Neural cell (in vitro differentiated cells): Measurements from ENCODE around the gene TRAF3. TPM values are rescaled to one million over a fixed set of nuclear protein-coding genes. Genes with fewer than 3 reads are reported as not detected.

Experiments used
- H2AFZ ChIP-seq: fragments of 200-600, 300-800 bp; sonication (generic), shearing (Covaris generic); 2 replicates; pipeline ENCODE4 v1.6.0; 2014; ENCODE audit warnings: low read depth, mild to moderate bottlenecking, antibody characterized with exemption, low read length, moderate library complexity
- H3F3A ChIP-seq: fragments of 200-600 bp; shearing (Covaris generic); 2 replicates; pipeline ENCODE4 v1.6.1; 2016; ENCODE audit warnings: mild to moderate bottlenecking, moderate library complexity, mixed read lengths, antibody characterized with exemption, low read length; ENCODE audit not compliant: insufficient read depth, poor library complexity, severe bottlenecking
- H3K27ac ChIP-seq: fragments of 200-600, 300-800 bp; sonication (generic), shearing (Covaris generic); 2 replicates; pipeline ENCODE4 v1.5.1; 2014; ENCODE audit warnings: mild to moderate bottlenecking, low read length, moderate library complexity
- H3K27me3 ChIP-seq: fragments of 300-800, 200-600 bp; sonication (generic), shearing (Covaris generic); 2 replicates; pipeline ENCODE4 v1.6.0; 2014; ENCODE audit warnings: mild to moderate bottlenecking, low read depth, low read length, moderate library complexity; ENCODE audit not compliant: insufficient read depth
- H3K36me3 ChIP-seq: fragments of 300-800, 200-600 bp; sonication (generic), shearing (Covaris generic); 2 replicates; pipeline ENCODE4 v1.5.1; 2014; ENCODE audit warnings: mild to moderate bottlenecking, antibody characterized with exemption, low read length, moderate library complexity; ENCODE audit not compliant: insufficient read depth
- H3K4me2 ChIP-seq: fragments of 300-800, 200-600 bp; sonication (generic), shearing (Covaris generic); 2 replicates; pipeline ENCODE4 v1.6.0; 2014; ENCODE audit warnings: mild to moderate bottlenecking, low read length
- H3K4me3 ChIP-seq: fragments of 300-800, 200-600 bp; sonication (generic), shearing (Covaris generic); 2 replicates; pipeline ENCODE4 v1.5.1; 2014; ENCODE audit warnings: mild to moderate bottlenecking, low read length, moderate library complexity
- H3K79me2 ChIP-seq: fragments of 200-600 bp; shearing (Covaris generic); replicated peaks from 2 replicates; pipeline ENCODE4 v1.6.0; 2014; ENCODE audit warnings: mild to moderate bottlenecking, low read length, moderate library complexity; ENCODE audit not compliant: insufficient read depth
- H3K9ac ChIP-seq: fragments of 300-800, 200-600 bp; sonication (generic), shearing (Covaris generic); 2 replicates; pipeline ENCODE4 v1.6.1; 2016; ENCODE audit warnings: mild to moderate bottlenecking, low read length, mixed read lengths
- H3K9me2 ChIP-seq: fragments of 200-600 bp; shearing (Covaris generic); 2 replicates; pipeline ENCODE4 v1.6.1; 2016; ENCODE audit warnings: mild to moderate bottlenecking, low read length, mixed read lengths; ENCODE audit not compliant: insufficient read depth
- H3K9me3 ChIP-seq: fragments of 200-600, 300-800 bp; sonication (generic), shearing (Covaris generic); 2 replicates; pipeline ENCODE4 v1.6.1; 2016; ENCODE audit warnings: mild to moderate bottlenecking, mixed run types, low read length, moderate library complexity, mixed read lengths
- H4K20me1 ChIP-seq: fragments of 200-600 bp; shearing (Covaris generic); 2 replicates; pipeline ENCODE4 v1.6.1; 2016; ENCODE audit warnings: mild to moderate bottlenecking, mixed run types; ENCODE audit not compliant: insufficient read depth
- CTCF ChIP-seq: fragments of 450-650 bp; IDR thresholded peaks from 2 replicates; pipeline ENCODE4 v1.5.1; 2014; ENCODE audit warnings: antibody characterized with exemption, mild to moderate bottlenecking, moderate library complexity; ENCODE audit not compliant: poor library complexity, severe bottlenecking
- EP300 ChIP-seq: fragments of 450-650 bp; conservative IDR thresholded peaks from 2 replicates; pipeline ENCODE4 v1.6.1; 2014; ENCODE audit warnings: antibody characterized with exemption, mild to moderate bottlenecking, moderate library complexity; ENCODE audit not compliant: poor library complexity, severe bottlenecking
- EZH2 ChIP-seq: fragments of 200-600, 300-800 bp; shearing (Covaris generic), sonication (generic); IDR thresholded peaks from 2 replicates; pipeline ENCODE4 v1.6.1; 2014; ENCODE audit warnings: antibody characterized with exemption, low read length, borderline replicate concordance, mild to moderate bottlenecking; ENCODE audit not compliant: insufficient read depth, poor library complexity, severe bottlenecking
- MXI1 ChIP-seq: fragments of 450-650 bp; conservative IDR thresholded peaks from 2 replicates; pipeline ENCODE4 v1.6.1; 2014; ENCODE audit warnings: antibody characterized with exemption, mild to moderate bottlenecking; ENCODE audit not compliant: poor library complexity, severe bottlenecking
- POLR2AphosphoS5 ChIP-seq: IDR thresholded peaks from 2 replicates; pipeline ENCODE4 v1.6.1; 2012
- RAD21 ChIP-seq: fragments of 450-650 bp; conservative IDR thresholded peaks from 2 replicates; pipeline ENCODE4 v1.6.1; 2014; ENCODE audit warnings: antibody characterized with exemption, mild to moderate bottlenecking, moderate library complexity
- SMC3 ChIP-seq: fragments of 450-650 bp; conservative IDR thresholded peaks from 2 replicates; pipeline ENCODE4 v1.6.1; 2014; ENCODE audit warnings: antibody characterized with exemption, mild to moderate bottlenecking, moderate library complexity; ENCODE audit not compliant: poor library complexity
- TAF1 ChIP-seq: IDR thresholded peaks from 2 replicates; pipeline ENCODE4 v1.6.1; 2012; ENCODE audit warnings: low read depth
- polyA plus RNA-seq: library from polyadenylated mRNA; depleted of rRNA; stranded (reverse); fragments of >200 nt; gene quantifications from 2 replicates; pipeline ENCODE4 v1.2.3, GENCODE V29; 2014
- TF ChIP-seq, protein P1 (sequence below): IDR thresholded peaks from 2 replicates; pipeline ENCODE4 v1.6.1; 2012; ENCODE audit warnings: borderline replicate concordance

TRAF3 gene
- polyA plus RNA-seq, 1 donor from 2014 or later = 13.3 TPM

DNA sequence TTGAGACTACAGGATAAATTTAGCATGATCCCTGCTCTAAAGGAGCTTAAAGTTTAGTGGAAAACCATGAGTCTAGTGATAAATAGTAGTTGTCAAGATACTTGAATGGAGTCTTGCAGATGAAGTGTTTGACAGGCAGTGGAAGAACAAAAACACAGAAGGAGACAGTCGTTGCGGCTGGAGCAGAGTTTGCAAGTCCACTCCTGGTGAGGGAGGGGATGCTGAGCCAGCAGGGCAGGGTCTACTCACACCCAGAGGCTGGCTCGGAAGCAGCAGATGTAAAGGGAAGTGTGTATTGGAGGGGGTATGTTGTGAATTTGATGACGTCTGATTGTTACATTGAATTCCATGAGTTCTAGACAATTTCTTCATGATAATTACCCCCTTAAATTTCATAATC lies 61.3 kb downstream of the TRAF3 start:
- Histone ChIP-seq H3K9me3 (no peaks in the 10 kb centered on the region), H3K27me3 (no peaks in the 10 kb centered on the region), H3K9ac (no peak overlapping the region), H4K20me1 (no peaks in the 10 kb centered on the region), H3K4me2 (no peak overlapping the region), H3K79me2 (no peaks in the 10 kb centered on the region), H3F3A (no peaks in the 10 kb centered on the region), H3K36me3 (no peaks in the 10 kb centered on the region), H3K4me3 (no peak overlapping the region), H3K9me2 (no peaks in the 10 kb centered on the region), H2AFZ (no peak overlapping the region), H3K27ac (no peak overlapping the region)
- TF ChIP-seq, protein P1, sequence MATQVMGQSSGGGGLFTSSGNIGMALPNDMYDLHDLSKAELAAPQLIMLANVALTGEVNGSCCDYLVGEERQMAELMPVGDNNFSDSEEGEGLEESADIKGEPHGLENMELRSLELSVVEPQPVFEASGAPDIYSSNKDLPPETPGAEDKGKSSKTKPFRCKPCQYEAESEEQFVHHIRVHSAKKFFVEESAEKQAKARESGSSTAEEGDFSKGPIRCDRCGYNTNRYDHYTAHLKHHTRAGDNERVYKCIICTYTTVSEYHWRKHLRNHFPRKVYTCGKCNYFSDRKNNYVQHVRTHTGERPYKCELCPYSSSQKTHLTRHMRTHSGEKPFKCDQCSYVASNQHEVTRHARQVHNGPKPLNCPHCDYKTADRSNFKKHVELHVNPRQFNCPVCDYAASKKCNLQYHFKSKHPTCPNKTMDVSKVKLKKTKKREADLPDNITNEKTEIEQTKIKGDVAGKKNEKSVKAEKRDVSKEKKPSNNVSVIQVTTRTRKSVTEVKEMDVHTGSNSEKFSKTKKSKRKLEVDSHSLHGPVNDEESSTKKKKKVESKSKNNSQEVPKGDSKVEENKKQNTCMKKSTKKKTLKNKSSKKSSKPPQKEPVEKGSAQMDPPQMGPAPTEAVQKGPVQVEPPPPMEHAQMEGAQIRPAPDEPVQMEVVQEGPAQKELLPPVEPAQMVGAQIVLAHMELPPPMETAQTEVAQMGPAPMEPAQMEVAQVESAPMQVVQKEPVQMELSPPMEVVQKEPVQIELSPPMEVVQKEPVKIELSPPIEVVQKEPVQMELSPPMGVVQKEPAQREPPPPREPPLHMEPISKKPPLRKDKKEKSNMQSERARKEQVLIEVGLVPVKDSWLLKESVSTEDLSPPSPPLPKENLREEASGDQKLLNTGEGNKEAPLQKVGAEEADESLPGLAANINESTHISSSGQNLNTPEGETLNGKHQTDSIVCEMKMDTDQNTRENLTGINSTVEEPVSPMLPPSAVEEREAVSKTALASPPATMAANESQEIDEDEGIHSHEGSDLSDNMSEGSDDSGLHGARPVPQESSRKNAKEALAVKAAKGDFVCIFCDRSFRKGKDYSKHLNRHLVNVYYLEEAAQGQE = no peak
- TF ChIP-seq TAF1 (no peak), RAD21 (no peak), EZH2 (no peak), POLR2AphosphoS5 (no peak), EP300 (no peak), MXI1 (no peak), SMC3 (no peak)

DNA sequence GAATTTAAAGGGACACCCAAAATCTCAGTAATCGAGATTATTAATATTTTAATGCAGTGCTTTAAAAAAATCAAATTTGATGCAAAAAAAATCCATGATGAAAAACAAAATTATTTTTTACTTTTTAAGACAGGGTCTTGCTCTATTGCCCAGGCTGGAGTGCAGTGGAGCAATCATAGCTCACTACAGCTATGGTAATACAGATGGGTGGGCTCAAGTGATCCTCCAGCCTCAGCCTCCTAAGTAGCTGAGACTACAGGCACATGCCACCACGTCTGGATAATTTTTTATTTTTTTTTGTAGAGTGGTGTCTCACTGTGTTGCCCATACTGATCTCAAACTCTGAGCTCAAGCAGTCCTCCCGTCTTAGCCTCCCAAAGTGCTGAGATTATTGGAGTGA lies 62.9 kb downstream of the TRAF3 start:
- H3K9ac ChIP-seq = no peak overlapping the region

More for the DNA sequence above, 62.9 kb downstream of the TRAF3 start:
- Histone ChIP-seq H3K9me2 (no peaks in the 10 kb centered on the region), H2AFZ (no peak overlapping the region), H3K79me2 (no peaks in the 10 kb centered on the region), H3K9me3 (no peaks in the 10 kb centered on the region), H3F3A (no peaks in the 10 kb centered on the region), H3K27me3 (no peaks in the 10 kb centered on the region), H3K36me3 (no peaks in the 10 kb centered on the region), H3K4me2 (no peak overlapping the region), H3K4me3 (no peak overlapping the region), H3K27ac (no peak overlapping the region), H4K20me1 (no peaks in the 10 kb centered on the region)
- TF ChIP-seq POLR2AphosphoS5 = no peak
- TF ChIP-seq SMC3 = no peak
- no peak for TF ChIP-seq MXI1
- no peak for TF ChIP-seq CTCF
- TF ChIP-seq EP300 = no peak
- no peak for TF ChIP-seq EZH2
- no peak for TF ChIP-seq TAF1
- TF ChIP-seq, protein P1 = no peak
- TF ChIP-seq RAD21 = no peak
